K562 (cell line): Measurements from ENCODE around the gene DTNBP1.

Experiments used
- ATF2 ChIP-seq: sonication (generic); formaldehyde crosslinking; IDR thresholded peaks from 2 replicates; pipeline ENCODE4 v1.8.1; 2022; ENCODE audit warnings: missing genetic modification reagents
- ATF4 ChIP-seq: fragments of 450-650 bp; formaldehyde crosslinking; IDR thresholded peaks from 2 replicates; pipeline ENCODE4 v1.4.0; 2022; ENCODE audit warnings: mild to moderate bottlenecking, moderate library complexity
- CTCF ChIP-seq, 3 experiments: IDR thresholded peaks in 2 of 3; conservative IDR thresholded peaks in 1 of 3; 2 replicates each; pipeline ENCODE4 v1.5.1; 2011 to 2012; ENCODE audit warnings: low read length in 3 of 3, mild to moderate bottlenecking in 3 of 3, control low read depth in 2 of 3, improper control_type of control experiment in 1 of 3, inconsistent platforms in 1 of 3, low read depth in 1 of 3, mixed read lengths in 1 of 3, moderate library complexity in 1 of 3; ENCODE audit not compliant: insufficient read depth in 2 of 3
- EP300 ChIP-seq: IDR thresholded peaks from 2 replicates; pipeline ENCODE4 v1.6.1; 2012; ENCODE audit warnings: low read length, improper control_type of control experiment
- MAX ChIP-seq: sonication (generic); formaldehyde crosslinking; IDR thresholded peaks from 2 replicates; pipeline ENCODE4 v1.9.0; 2022; ENCODE audit warnings: mild to moderate bottlenecking, missing genetic modification reagents
- NFE2L1 ChIP-seq: fragments of 450-650 bp; IDR thresholded peaks from 2 replicates; pipeline ENCODE4 v1.6.1; 2016; ENCODE audit warnings: missing genetic modification characterization, low read depth, mild to moderate bottlenecking, missing compliant biosample characterization, moderate library complexity, borderline replicate concordance
- PCBP2 ChIP-seq: fragments of 200-400 bp; formaldehyde crosslinking; IDR thresholded peaks from 2 replicates; pipeline ENCODE4 v1.6.1; 2018; ENCODE audit warnings: low read length, low read depth, mild to moderate bottlenecking, moderate library complexity; ENCODE audit not compliant: poor library complexity, severe bottlenecking
- PHF8 ChIP-seq: fragments of 200-600 bp; sonication (generic); IDR thresholded peaks from 2 replicates; pipeline ENCODE4 v1.6.1; 2012; ENCODE audit warnings: mixed run types, mild to moderate bottlenecking, inconsistent platforms, low read length, moderate library complexity, borderline replicate concordance
- SMC3 ChIP-seq: conservative IDR thresholded peaks from 2 replicates; pipeline ENCODE4 v1.6.1; 2011; ENCODE audit warnings: low read depth, low read length, improper control_type of control experiment; ENCODE audit not compliant: insufficient read depth
- ZBTB33 ChIP-seq: sonication (generic); formaldehyde crosslinking; IDR thresholded peaks from 2 replicates; pipeline ENCODE4 v1.8.1; 2023; ENCODE audit warnings: mild to moderate bottlenecking, missing genetic modification reagents

- no peak for TF ChIP-seq ATF2
- TF ChIP-seq CTCF (IDR thresholded peaks at IDR 0.05 in 2 of 3, conservative IDR thresholded peaks at IDR 0.05 in 1 of 3; ENCODE audit: insufficient read depth in 2 of 3, low read depth in 1 of 3, low read length in 3 of 3) = no peak
- no peak for TF ChIP-seq EP300
- no peak for TF ChIP-seq PHF8
- no peak for TF ChIP-seq PCBP2
- no peak for TF ChIP-seq MAX (CRISPR knock-in tag)
- TF ChIP-seq SMC3 = no peak
- no peak for TF ChIP-seq ATF4
- no peak for TF ChIP-seq NFE2L1
- TF ChIP-seq ZBTB33 = no peak
Measured at GRCh38 chr6:15673666-15674065, 10.8 kb upstream of the DTNBP1 start.
